GM18873 (cell line): Measurements from ENCODE around the gene PPP2R2C.

Experiments
- ATAC-seq: cut with Tn5 transposase; IDR thresholded peaks from one replicate; pipeline ENCODE4 v1.9.1; 2021; ENCODE audit warnings: mild to moderate bottlenecking, moderate library complexity, moderate number of reproducible peaks; ENCODE audit not compliant: unreplicated experiment, low FRiP score

The PPP2R2C gene

GRCh38 chr4:6321361-6321760 lies 151.1 kb downstream of the PPP2R2C start:
- ATAC-seq: no peak

- no peak for ATAC-seq
These were observed 151.8 kb downstream of the PPP2R2C start for GRCh38 chr4:6320663-6321062.

- ATAC-seq: no peak
These were observed 152.8 kb downstream of the PPP2R2C start for GRCh38 chr4:6319530-6320150.

- no peak for ATAC-seq
These were observed 154.2 kb downstream of the PPP2R2C start for GRCh38 chr4:6318206-6318605.

- ATAC-seq: no peak
These were observed 155.9 kb downstream of the PPP2R2C start for GRCh38 chr4:6316461-6317003.

GRCh38 chr4:6313216-6313615 lies 159.2 kb downstream of the PPP2R2C start:
- no peak for ATAC-seq

GRCh38 chr4:6309777-6310176 lies 162.6 kb downstream of the PPP2R2C start:
- ATAC-seq: no peak

- no peak for ATAC-seq
These were observed 163.3 kb downstream of the PPP2R2C start for GRCh38 chr4:6308899-6309643.

- ATAC-seq: no peak
These were observed 164.5 kb downstream of the PPP2R2C start for GRCh38 chr4:6307891-6308290.

- ATAC-seq: no peak
These were observed 165.2 kb downstream of the PPP2R2C start for GRCh38 chr4:6307230-6307629.

GRCh38 chr4:6306299-6306698 lies 166.1 kb downstream of the PPP2R2C start:
- ATAC-seq: no peak

GRCh38 chr4:6303943-6304342 lies 168.5 kb downstream of the PPP2R2C start:
- no peak for ATAC-seq

GRCh38 chr4:6302869-6303268 lies 169.5 kb downstream of the PPP2R2C start:
- no peak for ATAC-seq

GRCh38 chr4:6301732-6302442 lies 170.5 kb downstream of the PPP2R2C start:
- no peak for ATAC-seq

GRCh38 chr4:6301051-6301731 lies 171.2 kb downstream of the PPP2R2C start:
- ATAC-seq: no peak

- ATAC-seq: no peak
These were observed 172.1 kb downstream of the PPP2R2C start for GRCh38 chr4:6300359-6300758.

- no peak for ATAC-seq
These were observed 172.5 kb downstream of the PPP2R2C start for GRCh38 chr4:6299875-6300274.

- no peak for ATAC-seq
These were observed 173.6 kb downstream of the PPP2R2C start for GRCh38 chr4:6298852-6299251.

GRCh38 chr4:6298035-6298434 lies 174.4 kb downstream of the PPP2R2C start:
- ATAC-seq: no peak

GRCh38 chr4:6297266-6297815 lies 175.1 kb downstream of the PPP2R2C start:
- no peak for ATAC-seq
